ENCODE data around the gene FOXO6. TPM values are rescaled to one million over a fixed set of nuclear protein-coding genes. Genes with fewer than 3 reads are reported as not detected.

The FOXO6 gene
- total and polyA plus RNA-seq, 9 of the 15 experiments (the other 6 are each of a cell fraction or from before 2014, with no cell fraction given), result 0.04 to 0.31 (median 0.12) TPM; not detected in 5

DNA sequence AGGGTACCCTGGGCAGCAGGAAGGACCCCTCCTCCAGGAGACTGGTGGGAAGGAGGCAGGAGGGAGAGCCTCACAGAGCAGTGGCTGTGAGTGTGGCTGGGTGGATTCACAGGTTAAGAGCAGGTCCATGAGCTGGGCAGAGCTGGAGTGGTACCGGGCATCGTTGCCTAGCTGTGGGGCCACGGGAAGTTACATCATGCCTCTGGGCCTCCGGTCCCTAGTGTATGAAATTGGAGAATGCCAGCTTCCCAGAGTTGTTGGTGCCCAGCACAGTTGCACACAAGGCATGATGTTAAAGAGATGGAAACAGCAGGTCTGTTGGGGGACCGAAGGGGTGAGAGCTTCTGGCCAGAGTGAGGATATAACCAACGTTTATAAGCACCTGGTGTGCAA, 18.5 kb downstream of the FOXO6 start:
- no TSS peak for BruUV-seq (replicated peaks)
- no peaks in the 10 kb centered on the region for H3K9me3 ChIP-seq (replicated peaks; ENCODE audit: control insufficient read depth, insufficient read depth, low read depth, low read length)
- no peak overlapping the region; a peak in 1 of 4 replicates for H3K9ac ChIP-seq (ENCODE audit: insufficient read depth in 1 of 2, low read depth in 2 of 2, low read length in 2 of 2)
- no peaks in the 10 kb centered on the region for H3K9me1 ChIP-seq (ENCODE audit: control insufficient read depth, insufficient read depth, low read length)
- H3K27ac ChIP-seq (ENCODE audit: extremely low read depth, low read depth, low read length), result no peak overlapping the region
- ATAC-seq, result no peak
- H2AFZ ChIP-seq (ENCODE audit: low read depth, low read length), result no peak overlapping the region
- H3K4me3 ChIP-seq, result no peak overlapping the region
- H4K20me1 ChIP-seq (replicated peaks; ENCODE audit: control insufficient read depth, insufficient read depth, low read length), result peaks cover 9% of the 10 kb centered on the region; the same call in 1 of the 2 replicates
- FAIRE-seq, result no peak
- DNase-seq (ENCODE audit: extremely low read depth in 1 of 4, low spot score in 3 of 4), result no peak
- POLR2A ChIA-PET, result interaction anchor here (0.6 kb wide), 1 partner anchor 19 kb away, joined by 3 read pairs; no protein-coding TSS in a partner anchor
- peaks cover 3 to 13% of the 10 kb centered on the region in 2 experiments; a peak in 1 of 5 replicates for H3K4me1 ChIP-seq (replicated peaks in 1 of 2; ENCODE audit: control insufficient read depth in 2 of 2, insufficient read depth in 2 of 2, low read length in 2 of 2)
- peaks cover 14 to 48% of the 10 kb centered on the region in 2 experiments for H3K27me3 ChIP-seq (ENCODE audit: control insufficient read depth in 2 of 2, insufficient read depth in 2 of 2, low read length in 2 of 2)
- 0% methylated on average over 6 of the region's 6 CpGs for WGBS (ENCODE audit: insufficient coverage, low coverage, missing lambda C conversion rate)
- TF ChIP-seq NONO (IDR thresholded peaks at IDR 0.05; ENCODE audit: low read depth in 2 of 2, low read length in 1 of 2) (no peak), ZBTB33 (CRISPR knock-in tag; IDR thresholded peaks at IDR 0.05) (no peak), KLF6 (CRISPR knock-in tag; IDR thresholded peaks at IDR 0.05; ENCODE audit: borderline replicate concordance) (no peak), SMARCA5 (IDR thresholded peaks at IDR 0.05) (no peak)
- TF ChIP-seq, protein P1, sequence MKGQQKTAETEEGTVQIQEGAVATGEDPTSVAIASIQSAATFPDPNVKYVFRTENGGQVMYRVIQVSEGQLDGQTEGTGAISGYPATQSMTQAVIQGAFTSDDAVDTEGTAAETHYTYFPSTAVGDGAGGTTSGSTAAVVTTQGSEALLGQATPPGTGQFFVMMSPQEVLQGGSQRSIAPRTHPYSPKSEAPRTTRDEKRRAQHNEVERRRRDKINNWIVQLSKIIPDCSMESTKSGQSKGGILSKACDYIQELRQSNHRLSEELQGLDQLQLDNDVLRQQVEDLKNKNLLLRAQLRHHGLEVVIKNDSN (CRISPR knock-in tag; IDR thresholded peaks at IDR 0.05), result no peak
- in situ Hi-C loops (cut with MboI) (no loop called here), intact Hi-C loops (cut with micrococcal nuclease) (no loop called here)
- CTCF ChIA-PET (ENCODE audit: low intra/inter-chr PET ratio), result no interaction called here
- no peaks in the 10 kb centered on the region for H3K79me2 ChIP-seq (ENCODE audit: control insufficient read depth, insufficient read depth, low read length)
- H3K4me2 ChIP-seq (ENCODE audit: insufficient read depth, low read length), result no peak overlapping the region
- no peaks in the 10 kb centered on the region for H3K36me3 ChIP-seq (ENCODE audit: control insufficient read depth, insufficient read depth, low read length)

Data from K562 (cell line).